ENCODE results near the gene SF3B6. TPM values are rescaled to one million over a fixed set of nuclear protein-coding genes. Genes with fewer than 3 reads are reported as not detected.

The SF3B6 gene
- total and polyA plus RNA-seq, 12 donors: 29.2 to 81.7 (median 57.4) TPM

DNA sequence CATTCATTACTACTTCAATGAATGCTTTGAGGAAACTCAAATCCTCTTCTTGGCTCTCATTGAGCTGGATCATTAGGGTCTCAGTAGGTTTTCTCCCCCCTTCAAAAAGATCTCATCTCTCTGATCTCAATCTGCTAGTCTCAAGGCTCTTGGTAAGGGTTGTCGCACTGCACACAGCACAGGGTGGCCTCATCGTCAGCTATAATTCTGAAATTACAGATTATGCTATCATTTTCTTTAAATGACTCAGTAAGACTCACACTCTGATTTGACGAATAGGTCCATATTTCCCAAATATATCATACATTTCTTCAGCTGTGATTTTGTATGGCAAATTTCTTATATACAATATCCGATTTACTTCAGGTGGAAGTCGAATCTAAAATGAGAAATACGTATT, 2.3 kb downstream of the SF3B6 start:
- no peak for ATAC-seq
- Histone ChIP-seq H3K27me3 (no peaks in the 10 kb centered on the region), H3K4me1 (peaks cover 5 to 24% (median 20%) of the 10 kb centered on the region in 9 donors), H3K27ac (no peak overlapping the region), H3K9me3 (no peaks in the 10 kb centered on the region), H3K4me3 (no peak overlapping the region), H3K36me3 (peaks cover 0 to 66% (median 2%) of the 10 kb centered on the region in 9 donors)
- 93 to 94% methylated on average over 6 of the region's 6 CpGs for WGBS, 2 donors
- intact Hi-C loops (cut with DNase I): no loop called here
- DNase-seq: no peak
- TF ChIP-seq, protein P1, sequence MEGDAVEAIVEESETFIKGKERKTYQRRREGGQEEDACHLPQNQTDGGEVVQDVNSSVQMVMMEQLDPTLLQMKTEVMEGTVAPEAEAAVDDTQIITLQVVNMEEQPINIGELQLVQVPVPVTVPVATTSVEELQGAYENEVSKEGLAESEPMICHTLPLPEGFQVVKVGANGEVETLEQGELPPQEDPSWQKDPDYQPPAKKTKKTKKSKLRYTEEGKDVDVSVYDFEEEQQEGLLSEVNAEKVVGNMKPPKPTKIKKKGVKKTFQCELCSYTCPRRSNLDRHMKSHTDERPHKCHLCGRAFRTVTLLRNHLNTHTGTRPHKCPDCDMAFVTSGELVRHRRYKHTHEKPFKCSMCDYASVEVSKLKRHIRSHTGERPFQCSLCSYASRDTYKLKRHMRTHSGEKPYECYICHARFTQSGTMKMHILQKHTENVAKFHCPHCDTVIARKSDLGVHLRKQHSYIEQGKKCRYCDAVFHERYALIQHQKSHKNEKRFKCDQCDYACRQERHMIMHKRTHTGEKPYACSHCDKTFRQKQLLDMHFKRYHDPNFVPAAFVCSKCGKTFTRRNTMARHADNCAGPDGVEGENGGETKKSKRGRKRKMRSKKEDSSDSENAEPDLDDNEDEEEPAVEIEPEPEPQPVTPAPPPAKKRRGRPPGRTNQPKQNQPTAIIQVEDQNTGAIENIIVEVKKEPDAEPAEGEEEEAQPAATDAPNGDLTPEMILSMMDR (IDR thresholded peaks at IDR 0.05): no peak

DNA sequence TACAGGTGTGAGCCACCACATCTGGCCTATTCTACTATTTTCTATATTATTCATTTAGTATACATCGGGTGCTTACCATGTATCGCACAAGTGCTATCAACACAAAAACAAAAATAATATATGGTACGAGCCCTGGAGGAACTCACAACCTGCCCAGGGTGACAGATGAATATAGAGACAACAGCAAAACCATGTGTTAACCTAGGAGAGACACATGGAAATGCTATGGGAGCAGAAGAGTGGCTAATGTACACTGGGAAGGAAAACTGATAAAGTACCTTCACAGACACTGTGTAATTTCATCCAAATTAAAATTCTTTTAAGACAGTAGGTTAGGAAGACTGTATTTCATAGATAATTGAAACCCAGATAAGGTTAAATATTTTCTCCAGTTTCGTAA, 3.9 kb downstream of the SF3B6 start:
- DNase-seq: no peak
- Histone ChIP-seq H3K4me3 (no peak overlapping the region), H3K27me3 (no peaks in the 10 kb centered on the region), H3K4me1 (peaks cover under 1 to 19% (median 15%) of the 10 kb centered on the region in 9 donors), H3K36me3 (peaks cover 0 to 78% (median 15%) of the 10 kb centered on the region in 9 donors), H3K27ac (no peak overlapping the region), H3K9me3 (no peaks in the 10 kb centered on the region)
- TF ChIP-seq, protein P1 (IDR thresholded peaks at IDR 0.05): no peak
- no peak for ATAC-seq
- 84 to 93% methylated on average over 4 of the region's 4 CpGs for WGBS, 2 donors
- intact Hi-C loops (cut with DNase I): no loop called here

DNA sequence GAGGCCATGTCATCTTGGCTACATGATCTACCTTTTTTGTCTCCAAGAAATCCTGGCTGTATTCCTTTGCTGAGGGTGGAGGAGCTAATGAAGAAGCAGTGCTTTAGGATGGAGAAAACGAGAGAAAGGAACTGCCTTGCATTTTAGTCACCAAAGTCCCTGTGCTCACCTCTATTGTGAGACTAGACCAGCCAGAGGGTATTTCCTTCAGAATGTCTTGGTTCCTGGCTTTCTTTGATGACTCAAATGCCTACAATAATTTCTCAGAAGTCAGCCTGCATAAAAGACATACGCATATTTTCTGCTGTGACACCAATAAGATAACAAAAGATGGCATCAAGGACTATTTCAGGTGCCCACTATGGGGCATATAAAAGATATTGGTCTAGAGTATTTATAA, 10.8 kb downstream of the SF3B6 start:
- H3K27me3 ChIP-seq: no peaks in the 10 kb centered on the region
- H3K36me3 ChIP-seq: peaks cover 0 to 61% (median 20%) of the 10 kb centered on the region in 9 donors
- H3K4me3 ChIP-seq: no peak overlapping the region
- TF ChIP-seq, protein P1 (IDR thresholded peaks at IDR 0.05): no peak
- ATAC-seq (no peak), DNase-seq (no peak)
- no peaks in the 10 kb centered on the region for H3K4me1 ChIP-seq
- WGBS, 2 donors: 82 to 84% methylated on average over 2 of the region's 2 CpGs
- intact Hi-C loops (cut with DNase I): no loop called here
- H3K27ac ChIP-seq: no peak overlapping the region
- H3K9me3 ChIP-seq: no peaks in the 10 kb centered on the region

DNA sequence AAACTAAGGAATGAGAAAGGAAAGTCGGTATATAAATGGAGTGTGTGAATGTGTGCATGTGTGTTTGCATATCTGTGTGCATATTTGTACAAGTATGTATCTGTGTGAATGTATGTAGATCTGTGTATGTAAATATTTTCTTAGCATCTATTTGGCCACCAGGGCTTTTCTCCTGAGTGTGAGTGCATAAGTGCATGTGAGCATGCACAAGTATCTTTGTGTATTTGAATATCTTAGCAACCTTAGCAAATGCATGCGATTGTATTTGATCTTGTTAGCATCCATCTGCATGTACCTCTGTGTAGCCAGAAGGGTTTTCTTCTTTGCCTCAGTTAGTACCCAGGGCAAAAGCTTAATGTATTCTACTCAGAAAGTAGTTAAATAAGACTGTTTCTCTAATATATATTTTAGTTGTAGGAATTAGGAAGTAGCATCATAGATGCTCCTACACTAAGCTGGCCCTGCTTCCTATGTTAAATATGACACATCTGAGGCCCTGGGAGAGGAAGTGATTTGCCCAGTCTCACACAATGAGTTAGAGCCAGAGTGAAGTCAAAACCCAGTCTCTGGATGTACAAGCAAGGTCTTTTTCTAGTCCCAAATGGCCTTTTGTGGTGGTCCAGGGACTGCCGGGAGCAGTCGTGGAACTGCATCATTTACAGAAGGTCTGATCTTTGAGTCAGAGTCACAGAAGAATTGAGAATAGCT, 17.4 kb downstream of the SF3B6 start:
- Histone ChIP-seq H3K4me1 (no peaks in the 10 kb centered on the region), H3K9me3 (peaks cover 0 to 4% (median 0%) of the 10 kb centered on the region in 11 donors), H3K27ac (no peak overlapping the region), H3K27me3 (no peaks in the 10 kb centered on the region), H3K36me3 (peaks cover 0 to 6% (median 0%) of the 10 kb centered on the region in 9 donors), H3K4me3 (no peak overlapping the region)
- no peak for DNase-seq
- whole genome bisulfite sequencing, 2 donors: 90 to 91% methylated on average over 4 of the region's 4 CpGs
- intact Hi-C loops (cut with DNase I): loop anchor here in 1 of 10 donors (10.0 kb wide), 1 partner anchor 124 kb away; no protein-coding TSS in a partner anchor
- ATAC-seq: no peak
- TF ChIP-seq, protein P1 (IDR thresholded peaks at IDR 0.05): no peak
